ENCODE results near the gene PER2. TPM values are rescaled to one million over a fixed set of nuclear protein-coding genes. Genes with fewer than 3 reads are reported as not detected.

Gene PER2
- total and polyA plus RNA-seq, 2 of the 13 experiments (the other 11 are each of a cell fraction or from before 2014, with no cell fraction given) = 5.1 to 9.4 TPM

DNA sequence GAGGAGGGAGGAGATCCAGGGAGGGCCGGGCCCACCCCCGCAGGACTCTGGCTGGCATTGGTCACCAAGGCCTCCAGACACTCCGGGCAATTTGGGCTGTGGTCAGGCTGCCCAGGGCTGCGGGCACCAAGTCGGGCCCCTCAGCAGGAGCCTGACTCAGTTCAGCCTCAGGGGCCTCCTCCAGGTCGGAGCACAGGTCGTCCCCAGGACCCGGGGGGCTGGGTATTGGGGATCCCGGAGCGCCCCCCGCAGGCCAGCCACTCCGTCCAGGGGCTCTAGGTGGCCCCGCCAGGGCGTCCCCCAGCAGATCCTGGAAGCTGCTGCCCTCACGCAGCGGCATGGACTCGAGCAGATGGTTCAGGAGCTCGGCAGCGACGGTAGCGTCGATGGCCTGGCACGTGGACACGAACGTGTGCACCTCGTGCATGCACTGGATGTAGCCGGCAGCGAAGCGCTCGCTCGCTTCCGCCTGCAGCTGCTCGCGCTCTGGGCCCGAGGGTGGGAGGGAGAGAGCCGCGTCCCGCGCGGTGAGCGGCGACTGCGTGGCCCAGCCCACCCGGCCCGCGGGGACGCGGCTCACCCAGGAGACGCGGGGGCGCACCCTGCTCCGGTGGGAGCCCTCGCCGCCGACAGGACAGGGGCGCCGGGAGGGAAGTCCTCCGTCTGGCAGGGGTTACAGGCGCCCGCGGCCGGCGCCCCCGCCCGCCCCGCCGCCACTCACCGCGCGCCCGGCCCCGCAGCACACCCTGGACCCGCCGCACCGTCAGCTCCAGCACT, 49.5 kb downstream of the PER2 start (continued):
- TF ChIP-seq, protein P1, sequence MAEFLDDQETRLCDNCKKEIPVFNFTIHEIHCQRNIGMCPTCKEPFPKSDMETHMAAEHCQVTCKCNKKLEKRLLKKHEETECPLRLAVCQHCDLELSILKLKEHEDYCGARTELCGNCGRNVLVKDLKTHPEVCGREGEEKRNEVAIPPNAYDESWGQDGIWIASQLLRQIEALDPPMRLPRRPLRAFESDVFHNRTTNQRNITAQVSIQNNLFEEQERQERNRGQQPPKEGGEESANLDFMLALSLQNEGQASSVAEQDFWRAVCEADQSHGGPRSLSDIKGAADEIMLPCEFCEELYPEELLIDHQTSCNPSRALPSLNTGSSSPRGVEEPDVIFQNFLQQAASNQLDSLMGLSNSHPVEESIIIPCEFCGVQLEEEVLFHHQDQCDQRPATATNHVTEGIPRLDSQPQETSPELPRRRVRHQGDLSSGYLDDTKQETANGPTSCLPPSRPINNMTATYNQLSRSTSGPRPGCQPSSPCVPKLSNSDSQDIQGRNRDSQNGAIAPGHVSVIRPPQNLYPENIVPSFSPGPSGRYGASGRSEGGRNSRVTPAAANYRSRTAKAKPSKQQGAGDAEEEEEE (CRISPR knock-in tag; IDR thresholded peaks at IDR 0.05; ENCODE audit: borderline replicate concordance) = no peak
- TF ChIP-seq HNRNPK (IDR thresholded peaks at IDR 0.05; ENCODE audit: low read depth, low read length, poor library complexity, severe bottlenecking) = no peak
- peak; percentile 96; the same call in 1 of the 2 replicates for TF ChIP-seq ZNF562 (CRISPR knock-in tag; IDR thresholded peaks at IDR 0.05; ENCODE audit: borderline replicate concordance)
- TF ChIP-seq, protein P2, sequence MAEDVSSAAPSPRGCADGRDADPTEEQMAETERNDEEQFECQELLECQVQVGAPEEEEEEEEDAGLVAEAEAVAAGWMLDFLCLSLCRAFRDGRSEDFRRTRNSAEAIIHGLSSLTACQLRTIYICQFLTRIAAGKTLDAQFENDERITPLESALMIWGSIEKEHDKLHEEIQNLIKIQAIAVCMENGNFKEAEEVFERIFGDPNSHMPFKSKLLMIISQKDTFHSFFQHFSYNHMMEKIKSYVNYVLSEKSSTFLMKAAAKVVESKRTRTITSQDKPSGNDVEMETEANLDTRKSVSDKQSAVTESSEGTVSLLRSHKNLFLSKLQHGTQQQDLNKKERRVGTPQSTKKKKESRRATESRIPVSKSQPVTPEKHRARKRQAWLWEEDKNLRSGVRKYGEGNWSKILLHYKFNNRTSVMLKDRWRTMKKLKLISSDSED (CRISPR knock-in tag; IDR thresholded peaks at IDR 0.05) = peak; percentile 98
- no peak for TF ChIP-seq CCAR2 (optimal IDR thresholded peaks at IDR 0.05; ENCODE audit: low read depth, low read length)
- TF ChIP-seq ZFP62 (CRISPR knock-in tag; IDR thresholded peaks at IDR 0.05) = no peak
- no peak for TF ChIP-seq MAFF (IDR thresholded peaks at IDR 0.05; ENCODE audit: low read depth, low read length)
- TF ChIP-seq MEF2D (CRISPR knock-in tag; IDR thresholded peaks at IDR 0.05) = peak; percentile 90; the same call in 1 of the 2 replicates
- TF ChIP-seq ZNF569 (CRISPR knock-in tag; IDR thresholded peaks at IDR 0.05; ENCODE audit: borderline replicate concordance) = no peak
- TF ChIP-seq SIN3A (IDR thresholded peaks at IDR 0.05; ENCODE audit: borderline replicate concordance, low read depth, low read length) = no peak
- peak; percentile 99 for TF ChIP-seq CHCHD3 (CRISPR knock-in tag; IDR thresholded peaks at IDR 0.05)
- TF ChIP-seq ZNF205 (CRISPR knock-in tag; IDR thresholded peaks at IDR 0.05) = peak; percentile 89
- TF ChIP-seq ZMYM3 (CRISPR knock-in tag; IDR thresholded peaks at IDR 0.05) = peak; percentile 20; the same call in 1 of the 2 replicates
- TF ChIP-seq, protein P3, sequence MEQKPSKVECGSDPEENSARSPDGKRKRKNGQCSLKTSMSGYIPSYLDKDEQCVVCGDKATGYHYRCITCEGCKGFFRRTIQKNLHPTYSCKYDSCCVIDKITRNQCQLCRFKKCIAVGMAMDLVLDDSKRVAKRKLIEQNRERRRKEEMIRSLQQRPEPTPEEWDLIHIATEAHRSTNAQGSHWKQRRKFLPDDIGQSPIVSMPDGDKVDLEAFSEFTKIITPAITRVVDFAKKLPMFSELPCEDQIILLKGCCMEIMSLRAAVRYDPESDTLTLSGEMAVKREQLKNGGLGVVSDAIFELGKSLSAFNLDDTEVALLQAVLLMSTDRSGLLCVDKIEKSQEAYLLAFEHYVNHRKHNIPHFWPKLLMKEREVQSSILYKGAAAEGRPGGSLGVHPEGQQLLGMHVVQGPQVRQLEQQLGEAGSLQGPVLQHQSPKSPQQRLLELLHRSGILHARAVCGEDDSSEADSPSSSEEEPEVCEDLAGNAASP (CRISPR knock-in tag; IDR thresholded peaks at IDR 0.05; ENCODE audit: borderline replicate concordance) = peak; percentile 64; the same call in 1 of the 2 replicates
- peak; percentile 97 for TF ChIP-seq MYNN (CRISPR knock-in tag; IDR thresholded peaks at IDR 0.05; ENCODE audit: low read depth)
- peak; percentile 97 for TF ChIP-seq MYC (CRISPR knock-in tag; IDR thresholded peaks at IDR 0.05; ENCODE audit: borderline replicate concordance)
- TF ChIP-seq, protein P4, sequence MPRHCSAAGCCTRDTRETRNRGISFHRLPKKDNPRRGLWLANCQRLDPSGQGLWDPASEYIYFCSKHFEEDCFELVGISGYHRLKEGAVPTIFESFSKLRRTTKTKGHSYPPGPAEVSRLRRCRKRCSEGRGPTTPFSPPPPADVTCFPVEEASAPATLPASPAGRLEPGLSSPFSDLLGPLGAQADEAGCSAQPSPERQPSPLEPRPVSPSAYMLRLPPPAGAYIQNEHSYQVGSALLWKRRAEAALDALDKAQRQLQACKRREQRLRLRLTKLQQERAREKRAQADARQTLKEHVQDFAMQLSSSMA (CRISPR knock-in tag; IDR thresholded peaks at IDR 0.05) = peak; percentile 62; the same call in 1 of the 2 replicates
- TF ChIP-seq PHF8 (CRISPR knock-in tag; IDR thresholded peaks at IDR 0.05) = no peak
- peak; percentile 95 for TF ChIP-seq PRMT3 (CRISPR knock-in tag; IDR thresholded peaks at IDR 0.05; ENCODE audit: borderline replicate concordance, low read depth)
- TF ChIP-seq XBP1 (CRISPR knock-in tag; IDR thresholded peaks at IDR 0.05) = peak; percentile 96; the same call in 1 of the 2 replicates
- TF ChIP-seq ZNF7 (CRISPR knock-in tag; IDR thresholded peaks at IDR 0.05) = peak; percentile 65; the same call in 1 of the 2 replicates
- TF ChIP-seq CENPX (CRISPR knock-in tag; IDR thresholded peaks at IDR 0.05) = no peak
- no peak for TF ChIP-seq NR2F1 (CRISPR knock-in tag; IDR thresholded peaks at IDR 0.05)
